B cell (primary cell): ENCODE measurements around the gene DRAXIN. TPM values are rescaled to one million over a fixed set of nuclear protein-coding genes. Genes with fewer than 3 reads are reported as not detected.
A peak's percentile ranks its signal among the peaks of the same experiment; 100 is the strongest.

Experiments
- ATAC-seq: fragments of 200-7000 bp; cut with Tn5 transposase; one replicate; pipeline ENCODE4 v1.10.0; 2021; ENCODE audit warnings: low read depth, mild to moderate bottlenecking, moderate number of reproducible peaks, moderate library complexity
- CTCF ChIA-PET: fragments of 350-600 bp; sonication (Branson Sonifier 250); formaldehyde crosslinking; loops from one replicate; lab custom pipeline; 2021; ENCODE audit warnings: antibody characterized with exemption, inconsistent platforms; lab: Charles Lee
- POLR2A ChIA-PET: fragments of 350-600 bp; sonication (Branson Sonifier 250); formaldehyde crosslinking; loops from one replicate; lab custom pipeline; 2021; ENCODE audit warnings: antibody characterized with exemption; lab: Charles Lee
- DNase-seq: peaks from one replicate; pipeline ENCODE4 v3.0.0; 2013
- H2AFZ ChIP-seq: 2 replicates; pipeline ENCODE4 v1.6.1; 2012; ENCODE audit warnings: mild to moderate bottlenecking, low read depth, low read length; ENCODE audit not compliant: insufficient read depth, poor library complexity, severe bottlenecking
- H3K27ac ChIP-seq, 2 donors: 1 replicate in 1 of 2; 2 replicates in 1 of 2; pipeline ENCODE4 v1.5.1; 2012 to 2013; ENCODE audit warnings: low read length in 2 of 2, mild to moderate bottlenecking in 2 of 2, moderate library complexity in 1 of 2
- H3K27me3 ChIP-seq, 4 experiments: fragments of 200-600 bp in 1 of 4; sonication (generic) in 1 of 4; replicated peaks in 1 of 4; 1 replicate in 2 of 4; 2 replicates in 2 of 4; pipeline versions ENCODE4 v1.6.1 to v1.7.0; 2013 to 2016; ENCODE audit warnings: low read length in 3 of 4, mild to moderate bottlenecking in 2 of 4, mixed read lengths in 1 of 4, moderate library complexity in 1 of 4; ENCODE audit not compliant: insufficient read depth in 4 of 4, control insufficient read depth in 3 of 4; ENCODE audit errors: control extremely low read depth in 1 of 4
- H3K36me3 ChIP-seq, 2 experiments: replicated peaks in 1 of 2; 1 replicate in 1 of 2; 2 replicates in 1 of 2; pipeline versions ENCODE4 v1.6.1 to v1.7.1; 2013; ENCODE audit warnings: low read length in 1 of 2; ENCODE audit not compliant: insufficient read depth in 2 of 2, control insufficient read depth in 1 of 2; ENCODE audit errors: control extremely low read depth in 1 of 2, extremely low read depth in 1 of 2
- H3K4me1 ChIP-seq, 2 donors: fragments of 200-600 bp in 1 of 2; sonication (generic) in 1 of 2; 1 replicate in 1 of 2; 2 replicates in 1 of 2; pipeline versions ENCODE4 v1.5.1 to v1.6.1; 2013 to 2017; ENCODE audit warnings: low read length in 2 of 2; ENCODE audit not compliant: control insufficient read depth in 2 of 2, insufficient read depth in 2 of 2
- H3K4me2 ChIP-seq: replicated peaks from 2 replicates; pipeline ENCODE3; 2012; ENCODE audit warnings: mild to moderate bottlenecking, low read depth, low read length; ENCODE audit not compliant: poor library complexity, severe bottlenecking
- H3K4me3 ChIP-seq, 5 experiments: fragments of 200-600 bp in 1 of 5; sonication (generic) in 1 of 5; 1 replicate in 3 of 5; 2 replicates in 2 of 5; pipeline versions ENCODE4 v1.5.1 to v1.7.0; 2011 to 2016; ENCODE audit warnings: low read length in 4 of 5, mild to moderate bottlenecking in 4 of 5, low read depth in 2 of 5, control low read depth in 1 of 5, moderate library complexity in 1 of 5; ENCODE audit not compliant: insufficient read depth in 1 of 5; ENCODE audit errors: control extremely low read depth in 1 of 5, extremely low read depth in 1 of 5
- H3K79me2 ChIP-seq: fragments of 200-600 bp; sonication (generic); one replicate; pipeline ENCODE4 v1.6.0; 2016; ENCODE audit warnings: low read length; ENCODE audit not compliant: control insufficient read depth, insufficient read depth
- H3K9ac ChIP-seq: fragments of 200-600 bp; sonication (generic); 2 replicates; pipeline ENCODE4 v1.6.1; 2017; ENCODE audit warnings: mild to moderate bottlenecking, low read length, moderate library complexity
- H3K9me3 ChIP-seq, 3 donors: one replicate each; pipeline versions ENCODE4 v1.6.1 to v1.7.1; 2013; ENCODE audit warnings: low read length in 2 of 3; ENCODE audit not compliant: control insufficient read depth in 2 of 3, insufficient read depth in 1 of 3; ENCODE audit errors: control extremely low read depth in 1 of 3
- H4K20me1 ChIP-seq: 2 replicates; pipeline ENCODE4 v1.6.0; 2012; ENCODE audit warnings: mild to moderate bottlenecking, low read length; ENCODE audit not compliant: insufficient read depth, control insufficient read depth, poor library complexity, severe bottlenecking
- H3K27ac Mint-ChIP-seq: one replicate; pipeline ENCODE4 v1.8.0; 2021; ENCODE audit warnings: mixed read lengths
- H3K27me3 Mint-ChIP-seq: one replicate; pipeline ENCODE4 v1.8.0; 2021; ENCODE audit warnings: mixed read lengths
- H3K4me1 Mint-ChIP-seq: one replicate; pipeline ENCODE4 v1.8.0; 2021; ENCODE audit warnings: mixed read lengths
- H3K4me3 Mint-ChIP-seq: one replicate; pipeline ENCODE4 v1.8.0; 2021; ENCODE audit warnings: mixed read lengths
- H3K9me3 Mint-ChIP-seq: one replicate; pipeline ENCODE4 v1.8.0; 2022; ENCODE audit warnings: mixed read lengths; ENCODE audit not compliant: insufficient read depth
- EZH2 ChIP-seq: IDR thresholded peaks from 2 replicates; pipeline ENCODE4 v1.6.1; 2012; ENCODE audit warnings: borderline replicate concordance, low read depth, mild to moderate bottlenecking, moderate library complexity, low read length; ENCODE audit not compliant: insufficient read depth, poor library complexity, severe bottlenecking
- WGBS: methylation state at CpG from one replicate; pipeline ENCODE4 v1.1.5; 2013; ENCODE audit warnings: missing lambda C conversion rate; ENCODE audit not compliant: insufficient coverage; 5-methylcytosine and 5-hydroxymethylcytosine counted together
- intact Hi-C: fragments of 100-400 bp; cut with micrococcal nuclease; formaldehyde crosslinking; loops from one replicate; pipeline ENCODE4 v1.10.0; 2022
- polyA plus RNA-seq: library from polyadenylated mRNA; depleted of rRNA; stranded (reverse); fragments of >200 nt; gene quantifications from 2 replicates; pipeline ENCODE4 v1.2.3, GENCODE V29; 2012
- total RNA-seq, 2 donors: library from RNA; stranded (reverse); fragments of 120-200 nt in 1 of 2; gene quantifications; 1 replicate in 1 of 2; 2 replicates in 1 of 2; pipeline versions ENCODE4 v1.2.3 to v1.2.4, GENCODE V29; 2013 to 2022
- TF ChIP-seq, protein P1 (sequence below): fragments of 200-600 bp; IDR thresholded peaks from one replicate; pipeline ENCODE4 v1.8.0; 2022; ENCODE audit warnings: antibody characterized with exemption, mild to moderate bottlenecking

DRAXIN gene
- total and polyA plus RNA-seq, 2 donors (not counting 1 experiment from before 2014, with no cell fraction given), result 0.21 to 0.30 TPM

DNA sequence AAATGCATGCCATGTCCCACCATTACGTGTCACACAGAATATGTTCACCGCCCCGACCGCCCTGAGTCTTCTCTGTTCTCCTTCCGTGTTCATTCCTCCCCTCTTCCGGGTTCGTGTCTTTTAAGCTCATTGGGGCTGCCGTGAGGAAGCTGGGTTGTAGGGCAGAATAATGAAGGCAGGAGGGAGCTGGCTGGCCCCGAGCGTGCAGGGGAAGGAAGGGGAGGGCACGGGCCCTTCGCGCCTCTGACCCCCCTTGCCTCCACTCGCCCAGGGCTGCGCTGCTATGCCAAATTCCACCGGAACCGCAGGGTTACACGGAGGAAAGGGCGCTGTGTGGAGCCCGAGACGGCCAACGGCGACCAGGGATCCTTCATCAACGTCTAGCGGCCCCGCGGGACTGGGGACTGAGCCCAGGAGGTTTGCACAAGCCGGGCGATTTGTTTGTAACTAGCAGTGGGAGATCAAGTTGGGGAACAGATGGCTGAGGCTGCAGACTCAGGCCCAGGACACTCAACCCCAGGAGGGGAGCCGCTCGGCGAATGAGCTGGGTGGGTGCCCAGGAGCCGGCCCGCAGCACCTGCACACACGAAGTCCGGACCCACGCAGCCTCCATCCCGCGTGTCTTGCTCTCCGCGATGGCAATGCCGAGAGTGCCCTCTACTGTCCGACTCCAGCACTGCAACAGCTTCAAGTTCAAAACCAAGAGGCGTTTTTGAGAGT is 28.0 kb downstream of the DRAXIN start:
- ATAC-seq, result peak; percentile 88
- Histone ChIP-seq H3K4me1 (peaks cover 8 to 13% of the 10 kb centered on the region in 2 donors), H4K20me1 (no peaks in the 10 kb centered on the region), H2AFZ (peak overlapping the region; percentile 98), H3K4me2 (peak overlapping the region; percentile 95), H3K36me3 (no peaks in the 10 kb centered on the region), H3K79me2 (no peaks in the 10 kb centered on the region), H3K9ac (peak overlapping the region; percentile 62), H3K9me3 (no peaks in the 10 kb centered on the region), H3K27me3 (no peaks in the 10 kb centered on the region), H3K27ac (peak overlapping the region; percentile 54 to 73), H3K4me3 (peak overlapping the region in 4 of 5 experiments; percentile 43 to 67 (median 63))
- under 1% methylated on average over 31 of the region's 44 CpGs for WGBS
- DNase-seq, result peak; percentile 91
- Mint-ChIP-seq H3K27ac (peak overlapping the region; percentile 96), H3K27me3 (no peaks in the 10 kb centered on the region), H3K4me1 (peaks cover 13% of the 10 kb centered on the region), H3K9me3 (no peaks in the 10 kb centered on the region), H3K4me3 (peak overlapping the region; percentile 72)
- ChIA-PET CTCF (interaction anchor here (0.7 to 9.9 kb wide), 32 partner anchors 9 to 707 kb away, joined by 3 to 231 read pairs (median 6); partner anchors contain the start of genes AGTRAP, FBXO2, FBXO44 and FBXO6), POLR2A (interaction anchor here (0.5 to 2.6 kb wide), 14 partner anchors 9 to 619 kb away, joined by 3 to 27 read pairs (median 6); partner anchors contain the start of genes AGTRAP, FBXO2, FBXO44 and FBXO6)
- TF ChIP-seq, protein P1, sequence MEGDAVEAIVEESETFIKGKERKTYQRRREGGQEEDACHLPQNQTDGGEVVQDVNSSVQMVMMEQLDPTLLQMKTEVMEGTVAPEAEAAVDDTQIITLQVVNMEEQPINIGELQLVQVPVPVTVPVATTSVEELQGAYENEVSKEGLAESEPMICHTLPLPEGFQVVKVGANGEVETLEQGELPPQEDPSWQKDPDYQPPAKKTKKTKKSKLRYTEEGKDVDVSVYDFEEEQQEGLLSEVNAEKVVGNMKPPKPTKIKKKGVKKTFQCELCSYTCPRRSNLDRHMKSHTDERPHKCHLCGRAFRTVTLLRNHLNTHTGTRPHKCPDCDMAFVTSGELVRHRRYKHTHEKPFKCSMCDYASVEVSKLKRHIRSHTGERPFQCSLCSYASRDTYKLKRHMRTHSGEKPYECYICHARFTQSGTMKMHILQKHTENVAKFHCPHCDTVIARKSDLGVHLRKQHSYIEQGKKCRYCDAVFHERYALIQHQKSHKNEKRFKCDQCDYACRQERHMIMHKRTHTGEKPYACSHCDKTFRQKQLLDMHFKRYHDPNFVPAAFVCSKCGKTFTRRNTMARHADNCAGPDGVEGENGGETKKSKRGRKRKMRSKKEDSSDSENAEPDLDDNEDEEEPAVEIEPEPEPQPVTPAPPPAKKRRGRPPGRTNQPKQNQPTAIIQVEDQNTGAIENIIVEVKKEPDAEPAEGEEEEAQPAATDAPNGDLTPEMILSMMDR, result peak; percentile 95
- no peak for TF ChIP-seq EZH2
- intact Hi-C loops, result loop anchor here (1.0 to 5.0 kb wide), 7 partner anchors 11 to 682 kb away; partner anchors contain the start of genes AGTRAP, FBXO6 and MAD2L2
